Peyer's patch (tissue), 4 donors: ENCODE measurements around the gene SERPINH1.

Source experiments
- CTCF ChIP-seq, 6 experiments: fragments of 450-650 bp in 4 of 6; fragments of 200-600 bp in 2 of 6; sonication (generic) in 1 of 6; IDR thresholded peaks; one replicate each; pipeline ENCODE4 v1.5.1; 2017 to 2019; ENCODE audit warnings: antibody characterized with exemption in 6 of 6, mild to moderate bottlenecking in 3 of 6, moderate library complexity in 1 of 6
- POLR2A ChIP-seq, 2 donors: fragments of 450-650 bp; IDR thresholded peaks; one replicate each; pipeline ENCODE4 v1.5.1; 2017; ENCODE audit warnings: antibody characterized with exemption in 2 of 2, mild to moderate bottlenecking in 2 of 2, moderate library complexity in 2 of 2

DNA sequence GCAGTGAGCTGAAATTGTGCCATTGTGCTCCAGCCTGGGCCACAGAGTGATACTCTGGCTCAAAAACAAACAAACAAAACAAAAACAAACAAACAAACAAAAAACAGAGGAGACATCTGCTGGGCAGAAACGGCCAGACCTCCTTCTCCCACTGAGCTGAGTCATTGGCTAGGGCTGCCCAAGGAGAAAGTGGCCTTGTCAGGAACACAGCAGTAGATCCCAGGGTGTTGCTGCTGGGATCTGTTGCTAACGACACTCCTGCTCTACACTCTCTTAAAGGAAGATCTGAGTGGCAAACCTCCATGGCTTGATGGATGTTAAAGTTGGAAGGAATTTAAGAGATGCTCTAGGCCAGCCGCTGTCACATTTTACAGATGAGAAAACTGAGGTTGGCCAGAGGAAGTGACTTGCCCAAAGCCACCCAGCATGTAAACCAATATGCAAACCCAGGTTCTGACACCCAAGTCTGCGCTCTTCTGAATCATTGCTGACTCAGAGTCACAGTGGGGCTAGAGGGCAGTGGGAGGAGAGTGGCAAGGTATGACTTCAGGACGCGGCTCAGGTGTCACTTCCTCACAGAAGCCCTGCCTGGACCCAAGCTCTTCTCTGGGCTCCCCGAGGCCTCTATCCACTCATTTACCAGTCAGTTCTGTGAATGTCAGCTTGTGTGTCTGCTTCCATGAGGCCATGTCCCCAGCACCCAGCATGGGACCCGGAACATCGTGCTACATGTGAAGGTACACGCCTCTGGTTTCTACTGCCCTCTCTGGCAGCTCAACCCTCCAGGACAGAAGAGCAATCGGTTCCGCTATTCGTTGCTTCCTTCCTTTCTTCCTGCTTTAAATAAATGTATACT lies 25.0 kb upstream of the SERPINH1 start:
- TF ChIP-seq CTCF (IDR thresholded peaks at IDR 0.05) (no peak), POLR2A (IDR thresholded peaks at IDR 0.05) (no peak)
